Cardiac septum (tissue), 1 donor: ENCODE measurements around the gene SDR9C7. TPM values are rescaled to one million over a fixed set of nuclear protein-coding genes. Genes with fewer than 3 reads are reported as not detected.
"Not testable (repeated sequence)": the region's sequence is repeated elsewhere in the genome, so short reads cannot be mapped to it uniquely, and the experiment has no call there.

Experiments
- DNase-seq: peaks from one replicate; pipeline ENCODE4 v3.0.0-alpha.2; 2020; ENCODE audit warnings: low spot score
- intact Hi-C: fragments of 100-400 bp; cut with DNase I; formaldehyde crosslinking; loops from one replicate; pipeline ENCODE4 v1.14.0; 2022
- long read RNA-seq: library from polyadenylated mRNA; unstranded; transcript quantifications from one replicate; pipeline ENCODE4 v2.0.0, GENCODE V29; 2021
- total RNA-seq: library from RNA; stranded (reverse); fragmentation: NEBNext Ultra II Directional; extraction: Animal tissue kit (Norgen Biotek cat#: 25700); gene quantifications from one replicate; pipeline ENCODE4 v1.2.1, GENCODE V29; 2021
- donor health status: DM: no; HTN: no; CAD: no.

Gene SDR9C7
- 0.27 TPM for total RNA-seq
- long read RNA-seq: 0 reads

DNA sequence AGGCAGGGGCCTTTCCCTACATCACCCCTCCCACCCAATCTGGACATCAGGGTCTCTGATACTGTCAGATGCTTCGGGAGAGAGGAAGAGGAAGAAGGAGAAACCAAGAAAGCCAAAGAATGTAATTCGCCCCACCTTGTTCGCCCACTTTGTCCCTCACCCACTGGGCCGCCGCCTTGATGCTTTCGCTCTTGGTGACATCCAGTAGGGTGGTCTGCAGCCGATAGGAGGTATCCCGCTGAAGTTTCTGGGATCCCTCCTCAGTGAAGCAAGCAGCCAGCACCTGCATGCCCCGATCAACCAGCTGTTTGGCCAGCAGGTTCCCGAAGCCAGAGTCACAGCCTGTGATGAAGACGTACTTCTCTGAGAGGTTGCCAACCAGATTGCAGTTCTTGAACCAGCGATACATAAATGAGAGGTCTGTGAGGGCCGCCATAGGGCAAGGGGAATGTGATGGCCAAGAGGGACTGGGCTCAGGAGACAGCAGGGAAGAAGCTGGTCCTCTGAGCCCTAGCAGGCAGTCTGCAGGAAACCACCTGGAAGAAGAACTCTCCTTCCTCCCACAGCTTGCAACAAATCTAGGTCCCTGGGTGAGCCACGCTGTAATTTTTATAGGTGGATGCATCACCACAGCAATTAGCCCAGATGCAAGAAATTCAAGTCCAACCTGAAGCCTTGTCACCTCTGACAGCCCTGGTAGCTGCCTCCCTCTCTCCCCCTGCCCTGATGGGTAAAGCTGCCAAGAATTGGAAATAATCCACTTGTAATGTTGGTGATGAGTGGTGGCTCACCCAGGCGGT is at the start of gene SDR9C7:
Gene SDR9C7, minus strand, starts transcription at position 583 of the 800 bp plus-strand sequence. Its CDS starts 147 bp downstream, at position 436.
- intact Hi-C loops: no loop called here
- DNase-seq: peak; percentile 75

DNA sequence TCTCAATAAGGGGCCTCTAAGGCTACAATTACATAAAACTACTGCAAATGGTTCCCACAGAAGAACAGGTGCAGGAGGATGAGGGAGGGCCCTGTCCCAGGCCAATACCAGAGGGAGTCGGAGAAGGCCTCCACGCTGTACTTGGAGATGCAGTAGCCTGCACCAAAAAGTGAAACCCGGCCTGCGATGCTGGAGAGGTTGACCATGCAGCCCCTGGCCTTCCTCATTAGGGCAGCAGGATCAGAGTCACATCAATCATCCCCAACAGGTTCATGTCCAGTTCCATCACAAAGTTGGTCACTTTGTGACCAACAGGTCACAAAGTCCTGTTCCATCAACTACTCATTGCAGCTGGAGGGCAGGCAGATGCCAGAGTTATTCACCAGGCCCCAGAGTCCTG is 49.2 kb upstream of the SDR9C7 start:
- intact Hi-C loops: no loop called here
- no peak for DNase-seq

DNA sequence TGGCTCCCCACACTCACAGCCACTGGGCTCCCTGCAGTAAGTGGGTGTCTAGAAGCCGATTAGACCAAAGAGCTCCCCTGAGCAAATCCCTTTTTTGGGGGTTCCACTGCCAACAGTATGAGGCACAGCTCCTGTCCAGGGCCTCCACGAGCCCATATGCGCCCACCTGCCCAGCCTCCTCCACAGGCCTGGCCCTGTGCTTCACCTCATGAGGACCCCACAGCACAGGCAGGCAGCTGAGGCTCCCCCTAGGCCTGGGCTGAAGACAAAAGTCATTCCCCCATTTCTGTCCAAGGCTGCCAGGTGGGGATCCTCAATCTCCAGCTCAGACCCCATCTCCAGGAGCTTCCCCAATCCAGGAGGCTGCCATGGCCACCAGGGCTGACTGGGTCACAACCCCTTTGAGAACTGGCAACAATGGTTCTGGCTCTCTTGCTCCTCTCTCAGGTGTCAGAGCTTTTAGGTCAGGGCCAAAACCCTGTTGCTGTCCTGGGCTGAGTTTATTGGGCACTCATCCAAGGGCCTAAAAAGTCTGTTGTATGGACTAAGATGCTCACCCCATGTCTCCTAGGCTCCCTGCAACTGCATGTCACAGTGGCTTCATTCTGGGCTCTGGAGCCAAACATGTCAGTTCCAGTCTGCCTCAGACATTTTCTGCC is 48.5 kb upstream of the SDR9C7 start:
- intact Hi-C loops: not testable (repeated sequence)

DNA sequence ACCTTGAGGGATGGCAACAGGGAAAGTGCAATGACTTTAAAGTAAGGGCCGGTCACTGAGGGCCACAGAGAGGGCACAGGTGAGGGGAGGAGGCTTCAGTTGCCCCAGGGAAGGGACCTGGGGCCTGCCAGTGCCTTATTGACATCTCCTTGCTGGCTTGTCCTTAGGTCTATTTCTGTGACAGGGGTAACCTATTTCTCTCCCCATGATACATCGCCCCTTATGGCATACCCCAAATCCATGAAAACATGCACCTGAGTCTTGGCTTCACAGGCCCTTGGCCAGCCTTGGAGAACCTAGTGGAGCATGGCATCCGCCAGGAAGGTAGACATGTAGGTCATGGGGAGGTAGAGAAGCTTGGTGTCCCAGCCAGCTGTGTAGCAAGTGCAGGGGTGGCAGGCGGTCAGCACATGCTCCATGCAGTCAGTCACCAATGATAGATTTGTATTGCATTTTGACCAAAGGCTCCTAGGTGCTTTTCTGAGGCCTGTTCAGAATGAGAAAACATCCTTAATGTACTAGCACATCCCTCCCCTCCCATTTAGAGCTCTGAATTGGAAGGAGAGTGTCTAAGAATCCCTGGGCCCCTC is 46.8 kb upstream of the SDR9C7 start:
- DNase-seq: no peak
- intact Hi-C loops: no loop called here

More for the DNA sequence above, 48.5 kb upstream of the SDR9C7 start:
- not testable (repeated sequence) for DNase-seq

DNA sequence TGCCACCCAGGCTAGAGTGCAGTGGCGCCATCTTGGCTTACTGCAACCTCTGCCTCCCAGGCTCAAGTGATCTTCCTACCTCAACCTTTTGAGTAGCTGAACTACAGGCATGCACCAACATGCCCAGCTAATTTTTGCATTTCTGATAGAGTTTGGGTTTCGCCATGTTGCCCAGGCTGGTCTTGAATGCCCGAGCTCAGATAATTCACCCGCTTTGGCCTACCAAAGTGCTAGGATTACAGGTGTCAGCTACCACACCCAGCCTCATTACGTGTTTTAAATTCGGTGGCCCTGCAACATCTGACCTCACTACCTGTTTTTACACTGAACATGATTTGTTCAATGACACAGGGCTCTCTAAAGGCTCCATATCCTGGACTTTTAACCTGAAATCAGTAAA is 46.1 kb upstream of the SDR9C7 start:
- no peak for DNase-seq
- intact Hi-C loops: no loop called here

DNA sequence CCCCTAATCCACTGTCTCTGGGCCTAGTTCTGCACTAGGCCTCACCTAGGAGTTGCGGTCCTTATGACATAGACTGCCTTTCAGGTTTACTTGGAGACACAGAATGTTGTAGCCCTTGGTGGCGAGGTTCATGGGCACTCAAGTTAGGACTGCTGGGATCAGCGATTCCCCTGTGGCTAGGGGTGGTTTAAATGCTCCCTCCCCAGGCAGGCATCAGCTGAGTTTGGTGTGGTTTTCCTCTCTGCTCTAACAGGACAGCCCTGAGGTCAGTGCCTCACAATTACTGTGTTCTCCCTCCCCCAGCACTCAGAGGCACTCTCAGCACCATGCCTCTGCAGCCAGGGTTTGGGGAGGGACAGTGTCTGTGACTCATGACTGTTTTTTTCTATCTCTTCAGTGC is 45.4 kb upstream of the SDR9C7 start:
- intact Hi-C loops: no loop called here

DNA sequence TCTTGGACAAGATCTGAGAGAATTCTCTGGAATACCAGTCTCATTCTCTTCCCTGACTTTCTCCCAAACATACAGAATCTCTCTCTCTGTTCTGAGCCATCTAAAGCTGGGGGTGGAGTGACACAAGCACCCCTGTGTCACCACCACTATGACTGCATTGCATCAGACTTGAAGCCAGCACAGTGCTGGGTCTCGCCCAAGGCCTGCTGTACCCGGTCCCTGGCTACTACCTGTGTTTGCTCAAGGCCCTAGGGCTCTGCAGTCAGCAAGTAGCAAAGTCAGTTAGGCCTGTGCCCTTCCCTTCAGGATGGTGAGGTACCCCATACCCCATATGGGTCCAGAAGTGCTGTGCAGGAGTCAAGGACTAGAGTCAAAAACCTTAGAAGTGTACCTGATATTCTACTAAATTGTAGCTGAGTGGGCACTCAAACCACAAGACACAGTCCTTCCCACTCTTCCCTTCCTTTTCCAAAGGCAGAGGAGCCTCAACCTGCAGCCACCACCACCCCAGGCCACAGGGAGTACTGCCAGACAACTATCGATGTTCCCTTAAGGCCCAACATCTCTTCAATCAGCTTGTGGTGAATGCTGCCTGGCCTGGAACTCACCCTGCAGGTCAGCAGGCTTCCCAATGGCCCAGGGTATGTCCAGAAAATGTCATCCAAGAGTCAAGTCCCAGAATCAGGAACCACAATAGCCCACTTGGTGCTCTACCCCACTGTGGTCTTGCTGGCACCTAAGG is 44.4 kb upstream of the SDR9C7 start:
- intact Hi-C loops: no loop called here
- no peak for DNase-seq

More for the DNA sequence above, 45.4 kb upstream of the SDR9C7 start:
- no peak for DNase-seq

DNA sequence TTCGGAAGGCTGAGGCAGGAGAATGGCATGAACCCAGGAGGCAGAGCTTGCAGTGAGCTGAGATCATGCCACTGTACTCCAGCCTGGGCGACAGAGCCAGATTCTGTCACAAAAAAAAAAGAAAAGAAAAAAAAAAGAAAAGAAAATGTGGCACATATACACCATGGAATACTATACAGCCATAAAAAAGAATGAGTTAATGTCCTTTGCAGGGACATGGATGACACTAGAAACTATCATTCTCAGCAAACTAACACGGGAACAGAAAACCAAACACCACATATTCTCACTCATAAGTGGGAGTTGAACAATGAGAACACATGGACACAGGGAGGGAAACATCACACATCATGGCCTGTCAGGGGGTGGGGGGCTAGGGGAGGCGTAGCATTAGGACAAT is 43.2 kb upstream of the SDR9C7 start:
- intact Hi-C loops: not testable (repeated sequence)

DNA sequence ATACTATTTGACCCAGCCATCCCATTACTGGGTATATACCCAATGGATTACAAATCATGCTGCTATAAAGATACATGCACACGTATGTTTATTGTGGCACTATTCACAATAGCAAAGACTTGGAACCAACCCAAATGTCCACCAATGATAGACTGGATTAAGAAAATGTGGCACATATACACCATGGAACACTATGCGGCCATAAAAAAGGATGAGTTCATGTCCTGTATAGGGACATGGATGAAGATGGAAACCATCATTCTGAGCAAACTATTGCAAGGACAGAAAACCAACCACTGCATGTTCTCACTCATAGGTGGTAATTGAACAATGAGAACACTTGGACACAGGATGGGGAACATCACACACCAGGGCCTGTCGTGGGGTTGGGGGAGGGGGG is 40.0 kb upstream of the SDR9C7 start:
- DNase-seq, intact Hi-C loops: not testable (repeated sequence)

More for the DNA sequence above, 43.2 kb upstream of the SDR9C7 start:
- not testable (repeated sequence) for DNase-seq

DNA sequence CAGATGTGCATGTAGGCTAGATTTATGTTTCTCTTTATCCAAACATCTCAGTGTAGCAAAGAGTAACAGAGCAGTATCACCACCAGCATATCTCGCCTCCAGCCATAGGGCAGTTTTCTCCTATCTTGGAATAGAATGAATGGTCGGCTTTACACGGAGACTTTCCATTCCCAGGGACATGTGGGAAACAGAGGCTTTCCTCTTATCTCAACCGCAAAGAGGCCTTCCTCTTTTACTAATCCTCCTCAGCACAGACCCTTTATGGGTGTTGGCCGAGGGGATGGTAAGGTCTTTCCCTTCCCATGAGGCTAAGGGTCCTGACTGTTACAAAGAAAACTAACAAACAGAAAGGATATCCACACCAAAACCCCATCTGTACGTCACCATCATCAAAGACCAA is 34.7 kb upstream of the SDR9C7 start:
- intact Hi-C loops, DNase-seq: not testable (repeated sequence)

DNA sequence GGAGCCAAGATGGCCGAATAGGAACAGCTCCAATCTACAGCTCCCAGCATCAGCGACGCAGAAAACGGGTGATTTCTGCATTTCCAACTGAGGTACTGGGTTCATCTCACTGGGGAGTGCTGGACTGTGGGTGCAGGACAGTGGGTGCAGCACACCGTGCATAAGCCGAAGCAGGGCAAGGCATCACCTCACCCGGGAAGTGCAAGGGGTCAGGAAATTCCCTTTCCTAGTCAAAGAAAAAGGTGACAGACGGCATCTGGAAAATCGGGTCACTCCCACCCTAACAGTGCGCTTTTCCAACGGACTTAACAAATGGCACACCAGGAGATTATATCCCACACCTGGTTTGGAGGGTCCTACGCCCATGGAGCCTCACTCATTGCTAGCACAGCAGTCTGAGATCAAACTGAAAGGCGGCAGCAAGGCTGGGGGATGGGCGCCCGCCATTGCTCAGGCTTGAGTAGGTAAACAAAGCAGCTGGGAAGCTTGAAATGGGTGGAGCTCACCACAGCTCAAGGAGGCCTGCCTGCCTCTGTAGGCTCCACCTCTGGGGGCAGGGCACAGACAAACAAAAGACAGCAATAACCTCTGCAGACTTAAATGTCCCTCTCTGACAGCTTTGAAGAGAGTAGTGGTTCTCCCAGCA is 31.9 kb upstream of the SDR9C7 start:
- intact Hi-C loops, DNase-seq: not testable (repeated sequence)

DNA sequence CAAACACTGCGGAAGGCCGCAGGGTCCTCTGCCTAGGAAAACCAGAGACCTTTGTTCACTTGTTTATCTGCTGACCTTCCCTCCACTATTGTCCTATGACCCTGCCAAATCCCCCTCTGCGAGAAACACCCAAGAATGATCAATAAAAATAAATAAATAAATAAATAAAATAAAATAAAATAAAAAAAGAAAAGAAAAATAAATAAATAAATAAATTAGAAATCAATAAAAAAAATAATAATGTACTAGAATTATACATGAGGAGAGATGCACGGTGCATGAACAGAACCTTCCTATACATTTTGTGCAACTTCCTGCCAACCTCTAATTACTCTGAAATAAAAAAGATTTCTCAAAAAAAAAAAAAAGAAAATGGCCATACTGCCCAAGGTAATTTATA is 30.9 kb upstream of the SDR9C7 start:
- intact Hi-C loops, DNase-seq: not testable (repeated sequence)

DNA sequence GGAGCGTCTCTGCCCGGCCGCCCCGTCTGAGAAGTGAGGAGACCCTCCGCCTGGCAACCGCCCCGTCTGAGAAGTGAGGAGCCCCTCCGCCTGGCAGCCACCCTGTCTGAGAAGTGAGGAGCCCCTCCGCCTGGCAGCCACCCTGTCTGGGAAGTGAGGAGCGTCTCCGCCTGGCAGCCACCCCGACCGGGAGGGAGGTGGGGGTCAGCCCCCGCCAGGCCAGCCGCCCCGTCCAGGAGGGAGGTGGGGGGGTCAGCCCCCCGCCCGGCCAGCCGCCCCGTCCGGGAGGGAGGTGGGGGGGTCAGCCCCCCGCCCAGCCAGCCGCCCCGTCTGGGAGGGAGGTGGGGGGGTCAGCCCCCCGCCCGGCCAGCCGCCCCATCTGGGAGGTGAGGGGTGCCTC is 29.3 kb upstream of the SDR9C7 start:
- intact Hi-C loops, DNase-seq: not testable (repeated sequence)

DNA sequence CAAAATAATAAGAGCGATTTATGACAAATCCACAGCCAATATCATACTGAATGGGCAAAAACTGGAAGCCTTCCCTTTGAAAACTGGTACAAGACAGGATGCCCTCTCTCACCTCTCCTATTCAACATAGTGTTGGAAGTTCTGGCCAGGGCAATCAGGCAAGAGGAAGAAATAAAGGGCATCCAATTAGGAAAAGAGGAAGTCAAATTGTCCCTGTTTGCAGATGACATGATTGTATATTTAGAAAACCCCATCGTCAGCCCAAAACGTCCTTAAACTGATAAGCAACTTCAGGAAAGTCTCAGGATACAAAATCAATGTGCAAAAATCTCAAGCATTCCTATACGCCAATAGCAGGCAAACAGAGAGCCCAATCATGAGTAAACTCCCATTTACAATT is 28.0 kb upstream of the SDR9C7 start:
- intact Hi-C loops, DNase-seq: not testable (repeated sequence)

DNA sequence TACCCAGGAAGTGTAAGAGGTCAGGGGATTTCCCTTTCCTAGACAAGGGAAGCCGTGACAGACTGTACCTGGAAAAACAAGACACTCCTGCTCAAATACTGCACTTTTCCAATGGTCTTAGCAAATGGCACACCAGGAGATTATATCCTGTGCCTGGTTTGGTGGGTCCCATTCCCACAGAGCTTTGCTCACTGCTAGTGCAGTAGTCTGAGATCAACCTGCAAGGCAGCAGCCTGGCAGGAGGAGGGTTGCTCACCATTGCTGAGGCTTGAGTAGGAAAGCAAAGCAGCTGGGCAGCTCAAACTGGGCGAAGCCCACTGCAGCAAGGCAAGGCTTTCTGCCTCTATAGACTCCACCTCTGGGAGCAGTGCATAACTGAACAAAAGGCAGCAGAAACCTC is 24.2 kb upstream of the SDR9C7 start:
- no peak for DNase-seq

DNA sequence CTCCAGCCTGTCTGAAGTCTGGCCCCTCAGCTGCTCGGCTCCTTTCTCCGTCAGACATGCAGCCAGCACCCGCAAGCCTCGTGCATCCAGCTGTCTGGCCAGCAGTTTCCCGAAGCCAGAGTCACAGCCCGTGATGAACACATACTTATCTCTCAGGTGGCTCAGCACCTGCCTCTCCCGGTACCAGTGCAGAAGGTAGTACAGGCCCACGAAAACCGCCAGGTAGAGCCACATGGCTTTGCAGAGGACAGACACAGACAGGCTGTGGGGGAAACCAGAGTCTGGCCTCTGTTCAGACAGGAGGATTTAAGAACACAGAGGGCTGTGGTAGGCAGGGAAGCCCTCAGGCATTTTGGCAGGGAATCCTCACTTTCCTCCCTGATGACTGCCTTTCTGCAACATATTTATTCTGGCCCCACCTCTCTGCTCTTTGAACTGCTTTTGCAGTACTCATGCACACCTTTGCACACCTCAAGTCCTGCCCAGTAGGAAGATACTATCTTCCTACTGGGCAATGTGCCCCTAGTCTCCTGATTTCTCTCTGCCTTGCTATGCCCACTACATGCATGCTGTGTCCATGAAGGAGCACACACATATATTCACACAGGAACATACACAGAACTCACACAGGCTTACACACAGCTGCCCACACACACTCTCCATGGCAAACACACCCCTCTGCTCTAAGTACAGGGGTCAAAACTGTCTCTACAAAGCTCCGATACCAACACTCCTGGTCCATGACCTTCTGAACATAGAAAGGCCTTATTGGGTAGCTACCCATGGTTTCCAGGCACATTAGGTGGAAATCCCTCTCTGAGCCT is 23.2 kb upstream of the SDR9C7 start, which contains the start of gene RDH16:
Gene RDH16, minus strand, starts transcription at position 380 of the 824 bp plus-strand sequence. Its CDS starts 146 bp downstream, at position 234.
- no peak for DNase-seq
- intact Hi-C loops: no loop called here

More for the DNA sequence above, 24.2 kb upstream of the SDR9C7 start:
- intact Hi-C loops: no loop called here

DNA sequence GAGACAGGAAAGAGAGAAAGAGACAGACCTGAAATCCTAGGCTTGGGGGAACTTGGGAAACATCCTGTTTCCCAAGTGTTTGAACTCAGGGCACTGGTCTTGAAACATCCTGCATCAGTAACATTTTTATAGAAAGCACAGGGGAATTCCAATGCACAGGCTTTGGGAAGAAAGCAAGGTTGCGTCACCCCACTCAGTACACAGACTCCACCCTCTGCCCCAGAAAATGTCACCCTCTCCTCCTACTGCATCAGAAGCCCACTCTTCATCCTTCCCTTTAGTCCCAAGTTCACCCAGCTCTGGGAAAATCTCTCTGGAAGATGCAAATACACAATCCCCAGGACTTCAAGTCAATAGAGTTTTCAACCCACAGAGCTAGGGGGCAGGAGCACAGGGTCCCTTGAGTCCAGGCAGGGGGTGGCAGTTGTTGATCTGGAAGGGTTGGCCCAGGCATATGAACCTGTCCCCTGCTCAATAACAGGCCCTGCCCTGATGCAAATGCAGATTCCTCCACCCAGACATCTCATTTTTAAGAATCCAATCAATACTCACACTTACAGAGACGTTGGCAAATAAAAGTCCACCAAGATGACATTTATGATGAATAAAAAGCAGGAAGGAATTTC is 21.5 kb upstream of the SDR9C7 start:
- DNase-seq: no peak
- intact Hi-C loops: no loop called here

DNA sequence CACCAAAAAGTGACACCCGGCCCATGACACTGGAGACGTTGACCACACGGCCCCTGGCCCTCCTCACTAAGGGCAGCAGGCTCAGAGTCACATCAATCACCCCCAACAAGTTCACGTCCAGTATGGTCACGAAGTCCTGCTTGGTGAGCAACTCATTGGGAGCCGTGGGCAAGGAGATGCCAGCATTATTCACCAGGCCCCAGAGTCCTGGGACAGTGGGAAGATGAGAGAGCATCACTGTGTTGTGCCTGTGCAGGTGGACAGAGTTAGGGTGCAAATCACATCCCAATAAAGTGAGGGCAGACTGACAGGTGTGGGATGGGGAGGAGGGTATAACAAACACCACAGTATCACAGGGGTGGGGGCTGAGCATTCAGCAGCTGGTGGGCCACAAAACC is 20.7 kb upstream of the SDR9C7 start:
- no peak for DNase-seq
- intact Hi-C loops: no loop called here
